T-helper 2 cell treated with Interferon-gamma antibody and Interleukin-4, amounts not matched to agents 100 ng/mL and 5 ng/mL, for 36 hours (primary cell): ENCODE measurements around the gene RPH3AL. TPM values are rescaled to one million over a fixed set of nuclear protein-coding genes. Genes with fewer than 3 reads are reported as not detected.
"Not testable (repeated sequence)": the region's sequence is repeated elsewhere in the genome, so short reads cannot be mapped to it uniquely, and the experiment has no call there.

Experiments used
- intact Hi-C: fragments of 100-400 bp; cut with micrococcal nuclease; formaldehyde crosslinking; loops from one replicate; pipeline ENCODE4 v1.15.1; 2023
- total RNA-seq: library from RNA; stranded (reverse); gene quantifications from 2 replicates; pipeline ENCODE4 v1.2.3, GENCODE V29; 2022

The RPH3AL gene
- total RNA-seq, 1 donor from 2014 or later = 4.9 TPM

DNA sequence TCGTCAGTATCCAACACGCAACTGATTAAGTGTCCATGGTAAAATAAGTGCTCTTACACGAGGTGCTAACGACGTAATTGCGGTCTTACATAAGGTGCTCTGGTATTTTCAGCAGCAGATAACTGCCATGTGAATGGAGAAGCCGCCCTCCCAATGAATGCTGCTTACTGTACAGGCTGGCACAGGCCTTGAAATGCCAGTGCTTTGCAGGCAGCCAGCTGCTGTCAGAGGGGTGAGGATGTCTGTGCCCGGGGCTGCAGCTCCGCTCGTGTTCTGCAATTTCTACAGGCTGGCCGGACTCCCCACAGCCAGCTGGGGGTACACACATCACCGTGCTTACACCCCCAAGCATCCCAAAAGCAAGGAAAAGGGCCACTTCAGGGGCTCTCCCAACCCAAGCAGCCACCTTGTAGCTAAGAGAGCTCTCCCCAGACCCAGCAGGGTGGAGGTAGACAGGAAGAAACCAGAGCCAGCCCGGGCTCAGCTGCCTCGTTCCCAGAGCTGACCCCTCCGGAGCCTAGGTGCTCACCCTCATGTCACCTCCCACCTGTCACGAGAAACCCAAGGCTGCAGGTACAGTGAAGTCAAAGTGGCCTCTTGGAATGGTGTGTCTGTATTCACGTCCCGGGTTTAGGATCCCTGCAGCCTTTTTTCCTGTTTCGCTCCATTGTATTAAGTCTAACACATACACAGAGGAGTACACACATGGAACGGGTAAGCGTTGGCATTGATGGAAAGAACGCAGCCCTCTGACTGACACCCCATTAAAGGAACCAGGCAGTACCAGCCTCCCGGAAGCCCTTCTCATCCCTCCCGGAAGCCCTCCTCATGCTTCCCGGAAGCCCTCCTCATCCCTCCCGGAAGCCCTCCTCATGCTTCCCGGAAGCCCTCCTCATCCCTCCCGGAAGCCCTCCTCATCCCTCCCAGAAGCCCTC, 27.2 kb upstream of the RPH3AL start:
- intact Hi-C loops = no loop called here

DNA sequence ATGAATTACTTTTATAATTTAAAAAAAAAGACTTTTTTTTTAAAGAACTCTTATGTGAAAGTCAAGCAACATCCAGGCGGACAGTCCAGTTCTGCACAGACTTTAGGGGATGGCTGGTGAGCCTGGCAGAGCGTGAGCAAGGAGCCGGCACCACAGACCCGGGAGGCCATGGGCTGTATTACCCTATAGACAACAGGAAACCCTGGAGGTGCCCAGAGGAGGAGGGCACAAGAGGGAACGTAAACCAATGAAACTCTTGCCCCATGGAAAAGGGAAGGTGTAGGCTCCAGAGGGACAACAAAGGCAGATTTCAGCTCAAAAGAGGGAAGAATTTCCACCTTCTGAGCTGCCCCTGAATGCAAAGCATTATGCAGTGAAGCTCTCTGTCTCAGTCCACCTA, 25.5 kb upstream of the RPH3AL start:
- intact Hi-C loops = no loop called here

DNA sequence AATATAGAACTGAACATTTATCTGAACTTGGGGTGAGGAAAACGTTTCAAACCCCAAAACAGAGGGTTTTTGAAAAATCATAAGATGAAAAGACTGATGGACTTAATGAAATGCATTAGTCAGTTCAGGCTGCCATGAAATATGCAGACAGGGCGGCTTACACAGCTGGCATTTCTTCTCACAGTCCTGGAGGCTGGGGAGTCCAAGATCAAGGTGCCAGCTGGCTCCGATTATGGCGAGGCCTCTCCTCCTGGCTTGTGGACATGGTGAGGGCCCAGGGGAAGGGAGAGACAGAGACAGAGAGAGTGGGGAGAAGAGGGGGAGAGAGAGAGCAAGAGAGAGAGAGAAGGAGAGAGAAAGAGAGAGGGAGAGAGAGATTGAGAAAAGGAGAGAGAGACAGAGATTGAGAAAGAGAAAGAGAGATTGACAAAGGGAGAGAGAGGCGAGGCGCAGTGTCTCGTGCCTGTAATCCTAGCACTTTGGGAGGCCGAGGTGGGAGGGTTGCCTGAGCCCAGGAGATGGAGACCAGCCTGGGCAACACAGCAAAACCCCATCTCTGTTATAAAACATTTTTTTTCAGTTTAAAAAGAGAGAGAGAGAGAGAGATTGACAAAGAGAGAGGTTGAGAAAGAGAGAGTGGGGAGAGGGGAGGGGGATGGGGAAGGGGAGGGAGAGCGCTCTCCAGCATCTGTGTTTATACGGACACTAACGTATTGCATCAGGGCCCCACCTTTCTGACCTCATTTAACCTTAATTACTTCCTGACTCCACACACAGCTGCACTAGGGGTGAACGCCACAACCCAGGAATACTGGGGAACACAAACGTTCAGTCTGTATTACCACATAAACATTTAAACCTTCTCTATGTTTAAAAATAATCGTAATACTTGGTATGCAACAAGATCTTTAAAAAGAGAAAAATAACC, 24.6 kb upstream of the RPH3AL start:
- intact Hi-C loops = no loop called here

DNA sequence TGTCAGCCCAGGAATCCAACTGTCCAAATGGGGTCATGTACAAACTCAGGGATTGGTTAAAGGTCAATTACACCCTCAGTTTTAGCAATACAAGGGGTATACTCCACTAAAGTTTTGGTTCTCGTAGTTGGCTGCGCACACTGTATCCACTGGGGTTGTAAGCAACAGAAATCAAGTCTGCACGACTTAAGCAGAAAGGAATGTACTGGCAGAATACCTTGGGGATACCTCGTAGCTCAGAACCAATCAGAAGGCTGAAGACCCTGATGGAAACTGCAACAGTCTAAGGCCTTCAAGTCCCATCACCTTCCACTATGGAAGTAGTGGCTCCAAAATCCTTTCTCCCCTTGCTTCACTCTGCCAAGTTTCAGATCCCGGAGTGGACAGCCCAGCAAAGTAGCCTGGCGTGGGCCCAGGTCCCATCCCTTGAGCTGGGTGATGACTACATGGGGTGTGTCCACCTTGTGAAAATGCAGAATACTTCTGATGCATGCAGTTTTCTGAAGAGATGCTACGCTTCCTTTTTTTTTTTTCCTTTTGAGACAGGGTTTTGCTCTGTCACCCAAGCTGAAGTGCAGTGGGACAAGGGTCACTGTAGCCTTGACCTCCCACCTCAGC, 21.1 kb upstream of the RPH3AL start:
- intact Hi-C loops = no loop called here

DNA sequence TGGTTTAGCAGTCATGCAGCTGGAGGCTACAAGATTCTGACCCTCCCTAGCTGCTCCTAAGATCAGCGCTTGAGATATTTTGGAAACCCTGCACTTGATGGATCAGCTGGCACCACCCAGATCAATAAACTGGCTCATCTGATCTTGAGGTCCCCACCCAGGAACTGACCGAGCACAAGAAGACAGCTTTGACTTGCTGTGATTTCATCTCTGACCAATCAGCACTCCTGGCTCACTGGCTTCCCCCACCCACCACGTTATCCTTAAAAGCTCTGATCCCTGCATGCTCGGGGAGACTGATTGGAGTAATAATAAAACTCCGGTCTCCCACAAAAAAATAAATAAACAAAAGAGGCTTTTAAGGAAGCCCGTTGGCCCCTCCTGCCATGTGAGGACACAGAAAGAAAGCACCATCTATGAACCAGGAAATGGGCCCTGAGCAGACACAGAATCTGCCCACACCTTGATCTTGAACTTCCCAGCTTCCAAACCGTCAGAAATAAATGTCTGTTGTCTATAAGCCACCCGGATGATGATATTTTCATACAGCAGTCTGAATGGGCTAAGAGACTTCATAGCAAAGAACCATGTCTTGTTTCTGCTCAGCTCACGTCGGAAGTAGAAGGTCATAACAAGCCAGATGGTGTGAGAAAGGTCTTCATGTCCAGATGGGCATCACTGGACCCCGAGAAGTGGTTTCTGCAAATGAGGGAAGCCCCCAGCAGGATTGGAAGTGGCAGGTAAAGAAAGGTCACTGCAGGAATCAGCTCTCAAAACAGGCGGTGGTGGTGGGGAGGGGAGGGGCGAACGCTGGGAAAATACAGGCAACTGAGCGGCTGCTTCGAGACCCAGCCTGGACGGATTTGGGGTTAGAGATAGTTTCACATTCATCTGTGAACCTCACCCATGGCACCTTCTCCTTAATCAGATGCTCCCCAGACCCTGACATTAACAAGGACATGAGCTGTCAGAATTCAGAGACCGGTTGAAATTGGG, 19.8 kb upstream of the RPH3AL start:
- intact Hi-C loops = no loop called here

DNA sequence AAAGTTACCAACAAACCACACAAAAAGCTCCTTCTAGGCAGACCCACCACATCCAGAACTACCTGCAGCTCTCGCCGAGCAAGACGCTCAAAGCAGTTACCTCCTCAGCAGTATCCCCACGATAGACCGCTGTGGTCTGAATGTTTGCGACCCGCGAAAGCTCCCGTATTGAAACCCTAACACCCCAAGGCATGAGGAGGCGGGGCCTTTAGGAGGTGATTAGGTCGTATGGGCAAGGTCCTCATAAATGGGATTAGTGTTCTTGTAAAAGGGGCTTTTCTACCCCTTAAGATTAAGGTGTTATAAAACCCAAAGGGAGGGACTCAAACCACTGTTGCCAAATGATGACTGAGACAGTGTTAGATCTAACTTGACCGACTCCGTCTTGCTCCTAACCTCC, 19.0 kb upstream of the RPH3AL start:
- intact Hi-C loops = no loop called here

DNA sequence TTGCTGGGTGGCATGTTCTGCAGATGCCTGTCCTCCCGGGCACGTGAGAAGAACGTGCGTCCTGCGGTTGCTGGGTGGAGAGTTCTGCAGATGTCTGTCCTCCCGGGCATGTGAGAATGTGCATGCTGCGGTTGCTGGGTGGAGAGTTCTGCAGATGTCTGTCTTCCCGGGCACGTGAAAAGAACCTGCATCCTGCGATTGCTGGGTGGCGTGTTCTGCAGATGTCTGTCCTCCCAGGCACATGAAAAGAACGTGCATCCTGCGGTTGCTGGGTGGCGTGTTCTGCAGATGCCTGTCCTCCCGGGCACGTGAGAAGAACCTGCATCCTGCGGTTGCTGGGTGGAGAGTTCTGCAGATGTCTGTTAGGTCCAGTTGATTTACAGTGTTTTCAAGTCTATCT, 15.0 kb upstream of the RPH3AL start:
- intact Hi-C loops = not testable (repeated sequence)

DNA sequence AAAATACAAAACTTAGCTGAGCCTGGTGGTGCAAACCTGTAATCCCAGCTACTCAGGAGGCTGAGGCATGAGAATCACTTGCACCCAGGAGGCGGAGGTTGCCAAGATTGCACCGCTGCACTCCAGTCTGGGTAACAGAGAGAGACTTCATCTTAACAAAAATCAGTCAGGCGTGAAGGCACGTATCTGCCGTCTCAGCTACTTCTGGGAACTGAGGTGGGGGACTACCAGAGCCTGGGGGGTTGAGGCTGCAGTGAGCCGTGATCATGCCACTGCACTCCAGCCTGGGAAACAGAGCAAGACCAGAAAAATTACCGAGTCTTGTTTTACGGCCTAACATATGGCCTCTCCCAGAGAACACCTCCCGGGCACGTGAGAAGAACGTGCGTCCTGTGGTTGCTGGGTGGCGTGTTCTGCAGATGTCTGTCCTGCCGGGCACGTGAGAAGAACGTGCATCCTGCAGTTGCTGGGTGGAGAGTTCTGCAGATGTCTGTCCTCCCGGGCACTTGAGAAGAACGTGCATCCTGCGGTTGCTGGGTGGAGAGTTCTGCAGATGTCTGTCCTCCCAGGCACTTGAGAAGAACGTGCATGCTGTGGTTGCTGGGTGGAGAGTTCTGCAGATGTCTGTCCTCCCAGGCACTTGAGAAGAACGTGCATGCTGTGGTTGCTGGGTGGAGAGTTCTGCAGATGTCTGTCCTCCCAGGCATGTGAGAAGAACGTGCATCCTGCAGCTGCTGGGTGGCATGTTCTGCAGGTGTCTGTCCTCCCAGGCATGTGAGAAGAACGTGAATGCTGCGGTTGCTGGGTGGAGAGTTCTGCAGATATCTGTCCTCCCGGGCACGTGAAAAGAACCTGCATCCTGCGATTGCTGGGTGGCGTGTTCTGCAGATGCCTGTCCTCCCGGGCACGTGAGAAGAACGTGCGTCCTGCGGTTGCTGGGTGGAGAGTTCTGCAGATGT, 14.3 kb upstream of the RPH3AL start:
- intact Hi-C loops = not testable (repeated sequence)

DNA sequence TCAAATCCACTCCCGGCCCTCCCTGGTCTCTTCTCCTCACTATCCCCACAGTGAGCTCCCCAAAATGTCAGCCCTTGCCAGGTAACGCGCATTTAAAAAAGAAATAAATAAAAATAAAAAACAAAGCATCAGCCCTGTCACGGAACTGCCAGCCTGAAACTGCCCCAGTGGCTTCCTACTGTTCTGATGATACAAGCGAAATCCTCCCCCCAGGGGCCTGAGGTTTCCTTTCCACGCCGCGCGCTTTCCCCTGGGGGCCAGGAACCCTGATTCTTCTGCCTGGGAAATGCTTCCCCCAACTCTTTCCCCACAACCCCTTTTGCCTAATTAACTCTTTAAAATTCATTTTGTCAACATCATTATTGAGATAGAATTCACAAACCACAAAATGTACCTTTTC, 12.2 kb upstream of the RPH3AL start:
- intact Hi-C loops = no loop called here

DNA sequence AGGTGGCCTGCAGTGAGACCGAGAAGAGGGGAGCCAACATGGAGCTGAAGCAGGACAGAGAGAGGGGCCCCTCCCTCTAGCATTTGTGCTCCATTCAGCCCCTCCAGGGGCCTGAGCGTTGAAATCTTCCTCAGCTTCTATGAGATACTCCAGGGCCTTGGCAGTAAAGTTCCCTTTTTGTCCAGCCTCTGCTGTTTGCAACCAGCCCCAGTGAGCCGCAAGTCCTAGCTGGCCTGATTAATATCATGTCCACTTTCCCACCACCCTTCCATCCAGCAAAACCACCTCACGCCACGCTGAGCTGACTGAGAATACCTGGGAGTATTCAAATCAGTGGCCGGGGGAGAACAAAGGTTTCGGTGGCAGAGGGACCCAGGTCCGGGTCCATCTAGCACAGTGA, 11.7 kb upstream of the RPH3AL start:
- intact Hi-C loops = no loop called here

DNA sequence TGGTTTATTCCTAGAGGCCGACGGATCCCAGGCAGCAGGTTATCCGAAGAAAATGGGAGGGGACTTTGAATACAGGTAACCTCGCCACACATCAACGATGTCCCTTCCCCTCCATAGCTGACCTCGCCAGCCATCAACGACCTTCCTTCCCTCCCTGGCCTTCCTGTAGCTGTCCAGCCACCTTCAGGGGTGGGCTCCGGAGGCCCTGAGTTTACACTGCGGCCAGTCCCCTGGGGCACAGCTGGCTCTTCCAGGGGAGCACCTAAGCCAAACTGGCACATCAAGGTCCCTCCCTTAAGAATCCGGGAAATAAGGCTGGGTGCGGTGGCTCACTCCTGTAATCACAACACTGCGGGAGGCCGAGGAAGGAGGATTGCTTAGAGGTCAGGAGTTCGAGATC, 10.1 kb upstream of the RPH3AL start:
- intact Hi-C loops = no loop called here

DNA sequence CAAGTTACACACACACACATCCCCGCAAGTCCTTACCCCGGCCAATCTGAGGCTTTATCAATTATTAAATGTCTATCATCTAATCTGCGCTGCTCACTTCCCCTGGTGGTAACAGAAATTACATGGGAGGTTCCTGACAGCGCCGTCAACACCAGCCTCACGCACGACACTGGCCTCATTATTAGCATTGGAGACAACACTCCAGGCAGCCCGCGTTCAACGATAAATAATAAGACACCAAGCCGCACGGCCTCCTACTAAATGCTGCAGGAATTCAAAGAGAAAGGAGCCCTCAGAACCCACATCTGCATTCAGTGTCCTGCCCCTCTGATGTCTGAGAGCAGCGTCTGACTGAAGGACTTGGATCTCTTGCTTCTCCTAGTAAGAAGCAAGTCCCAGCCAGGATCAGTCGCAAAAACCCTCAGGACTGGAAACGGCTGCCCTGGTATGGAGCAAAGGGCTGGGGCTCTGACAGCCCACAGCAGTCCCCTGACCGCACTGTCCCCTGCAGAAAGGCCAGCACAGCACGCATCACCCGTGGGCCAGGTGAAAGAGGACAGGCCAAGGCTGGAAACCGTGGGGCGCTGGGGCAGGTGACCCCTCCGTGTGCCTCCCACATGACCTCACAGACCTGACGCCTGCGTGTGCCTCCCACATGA, 7.6 kb upstream of the RPH3AL start:
- intact Hi-C loops = no loop called here

DNA sequence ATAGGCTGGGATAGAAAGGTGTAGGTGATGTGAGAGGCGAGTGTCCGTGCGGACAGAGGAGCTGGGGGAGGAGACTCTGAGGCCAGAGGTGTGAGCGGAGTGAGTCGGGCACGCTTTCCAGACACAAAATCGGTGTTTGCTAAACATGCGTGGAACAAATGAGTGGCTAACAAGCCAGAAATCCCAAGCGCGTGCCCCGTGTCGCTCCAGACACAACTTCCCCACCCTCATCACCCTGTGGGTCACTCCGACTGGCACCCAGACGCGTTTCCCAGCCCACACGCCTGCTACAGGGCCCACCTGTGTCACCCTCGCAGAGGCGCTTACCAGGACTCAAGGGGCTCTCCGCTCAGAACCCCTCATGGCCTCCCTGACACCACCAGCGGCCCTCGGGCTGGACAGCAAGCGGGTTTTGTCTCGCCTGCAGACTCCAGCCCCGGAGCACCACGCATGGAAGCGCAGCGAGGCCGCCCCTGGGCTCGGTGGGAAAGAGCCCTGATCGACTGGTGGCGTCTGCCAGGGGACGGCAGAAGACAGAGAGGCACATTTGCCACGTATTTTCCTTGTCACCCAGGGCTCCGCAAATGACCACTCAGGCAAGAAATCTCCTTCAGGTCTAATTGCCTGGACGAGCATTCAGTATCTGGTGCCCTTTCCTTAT, 6.0 kb upstream of the RPH3AL start:
- intact Hi-C loops = no loop called here

DNA sequence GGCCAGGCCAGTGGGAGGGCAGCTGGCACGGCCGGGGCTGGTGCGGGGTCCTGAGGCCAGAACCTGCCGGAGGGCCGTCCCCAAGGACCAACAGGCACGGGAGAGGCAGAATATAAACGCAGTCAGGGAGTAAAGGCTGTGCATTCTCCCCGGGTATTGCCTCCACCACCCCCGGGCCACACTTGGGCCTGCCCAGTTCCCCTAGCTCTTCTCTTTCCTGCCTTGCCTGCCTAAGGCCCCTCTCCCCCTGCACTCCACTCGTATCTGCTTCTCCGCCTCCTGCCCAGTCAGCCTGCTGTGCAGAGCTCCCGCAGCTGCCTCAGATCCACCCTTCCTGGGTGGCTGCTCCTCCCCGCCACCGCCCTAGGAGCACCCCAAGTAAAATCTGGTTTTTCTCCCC, 5.0 kb upstream of the RPH3AL start:
- intact Hi-C loops = no loop called here

DNA sequence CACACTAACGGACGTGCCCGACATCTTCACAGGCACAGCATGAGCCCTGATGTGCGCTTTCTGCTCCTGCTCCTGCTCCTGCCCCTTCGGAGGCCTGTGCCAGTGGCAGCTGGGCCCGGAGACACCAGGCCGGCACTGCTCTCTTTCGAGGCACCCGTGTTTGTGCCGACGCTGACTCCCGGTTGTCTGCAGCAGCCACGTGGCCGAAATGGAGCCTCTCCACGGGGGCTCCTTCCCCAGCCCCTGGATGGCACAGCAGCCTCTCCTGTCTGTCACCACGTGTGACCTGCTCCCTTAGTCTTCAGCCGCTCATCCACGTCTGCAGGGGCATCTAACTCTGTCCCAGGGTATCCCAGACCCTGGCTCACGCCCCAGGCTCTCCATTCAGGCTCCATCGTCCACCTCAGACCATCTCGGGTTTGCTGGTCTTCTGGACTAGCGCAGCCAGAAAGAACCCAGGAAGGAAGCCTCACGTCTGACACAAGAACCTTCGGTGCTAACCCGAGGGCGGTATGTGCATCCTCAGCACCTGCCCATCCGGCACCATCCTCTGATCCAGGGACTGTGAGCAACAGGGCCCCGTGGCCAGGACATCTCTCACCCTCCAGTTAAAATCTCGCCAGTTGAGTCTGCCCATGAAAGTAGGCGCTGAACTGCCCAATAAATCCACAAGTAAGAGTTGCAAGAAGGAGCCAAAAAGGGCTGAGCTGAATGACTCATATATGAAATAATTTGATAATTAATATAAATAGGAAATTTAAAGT, 4.2 kb upstream of the RPH3AL start:
- intact Hi-C loops = no loop called here

DNA sequence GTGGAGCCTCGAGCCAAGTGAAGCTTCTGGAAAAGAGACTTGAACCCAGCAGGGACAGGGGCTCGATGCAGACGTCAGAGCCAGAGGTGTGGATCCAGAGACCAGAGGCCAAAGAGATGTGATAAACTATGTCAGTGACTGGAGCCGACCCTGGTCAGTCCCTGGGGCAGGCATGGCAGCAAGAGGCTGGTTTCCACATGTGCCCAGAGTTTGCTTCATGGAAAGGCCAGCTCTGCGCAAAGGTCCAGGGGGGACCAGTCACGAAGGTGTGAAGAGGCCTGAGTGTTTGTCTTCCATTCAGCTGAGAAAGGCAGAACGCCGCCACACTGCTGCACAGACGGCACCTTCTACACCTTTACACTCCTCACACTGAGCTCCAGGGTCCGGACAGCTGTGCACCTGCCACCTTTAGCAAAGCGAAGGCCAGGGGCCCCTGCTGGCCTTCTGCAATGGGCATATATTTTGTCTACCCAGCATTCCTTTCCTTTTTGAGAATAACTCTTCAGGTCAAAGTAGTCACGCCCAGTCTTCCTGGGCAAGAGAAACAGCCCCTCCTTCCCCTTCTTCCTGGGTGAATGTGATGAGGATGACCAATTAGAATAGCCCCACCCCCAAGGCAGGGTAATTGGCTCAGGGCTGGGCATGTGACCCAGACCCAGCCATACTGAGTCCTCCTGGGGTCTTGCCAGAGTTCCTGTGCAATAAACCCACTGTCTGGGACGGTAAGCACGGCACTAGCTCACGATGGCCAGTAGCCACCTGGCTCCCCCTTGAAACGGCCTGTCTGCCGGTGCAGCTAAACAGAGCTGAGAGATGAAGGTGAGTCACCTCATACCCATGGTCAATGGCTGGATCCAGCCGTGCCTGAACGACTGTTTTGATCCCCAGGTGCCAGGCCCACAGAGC, 2.3 kb upstream of the RPH3AL start:
- intact Hi-C loops = no loop called here

DNA sequence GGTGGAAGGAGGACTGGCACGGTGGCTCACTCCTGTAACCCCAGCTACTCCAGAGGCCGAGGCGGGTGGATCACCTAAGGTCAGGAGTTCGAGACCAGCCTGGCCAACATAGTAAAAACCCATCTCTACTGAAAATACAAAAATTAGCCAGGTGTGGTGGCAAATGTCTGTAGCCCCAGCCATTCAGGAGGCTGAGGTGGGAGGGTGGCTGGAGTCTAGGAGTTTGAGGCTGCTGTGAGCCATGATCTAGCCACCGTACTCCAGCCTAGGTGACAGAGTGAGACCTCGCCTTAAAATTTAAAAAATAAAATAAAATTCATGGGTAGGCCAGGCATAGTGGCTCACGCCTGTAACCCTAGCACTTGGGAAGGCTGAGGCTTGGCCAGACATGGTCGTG, 1.2 kb upstream of the RPH3AL start:
- intact Hi-C loops = no loop called here
